Colonic mucosa (tissue), 4 donors: ENCODE measurements around the gene TMEM131. TPM values are rescaled to one million over a fixed set of nuclear protein-coding genes. Genes with fewer than 3 reads are reported as not detected.

Experiments used
- DNase-seq: peaks from one replicate; pipeline ENCODE4 v3.0.0-alpha.2; 2020
- H3K27ac ChIP-seq: fragments of 200-600 bp; one replicate; pipeline ENCODE4 v1.8.0; 2021
- H3K27me3 ChIP-seq: fragments of 200-600 bp; one replicate; pipeline ENCODE4 v1.8.0; 2021
- H3K36me3 ChIP-seq: fragments of 200-600 bp; one replicate; pipeline ENCODE4 v1.8.0; 2021
- H3K4me1 ChIP-seq: fragments of 200-600 bp; one replicate; pipeline ENCODE4 v1.8.0; 2021; ENCODE audit warnings: mild to moderate bottlenecking
- H3K4me3 ChIP-seq: fragments of 200-600 bp; one replicate; pipeline ENCODE4 v1.8.0; 2021
- H3K9ac ChIP-seq, 2 donors: one replicate each; pipeline ENCODE4 v1.7.0; 2013; ENCODE audit warnings: control low read depth in 2 of 2, low read depth in 2 of 2, low read length in 2 of 2
- H3K9me3 ChIP-seq: fragments of 200-600 bp; one replicate; pipeline ENCODE4 v1.8.0; 2021
- CTCF ChIP-seq: fragments of 200-600 bp; IDR thresholded peaks from one replicate; pipeline ENCODE4 v1.8.0; 2022; ENCODE audit warnings: antibody characterized with exemption, mild to moderate bottlenecking
- intact Hi-C: fragments of 100-400 bp; cut with DNase I; formaldehyde crosslinking; loops from one replicate; pipeline ENCODE4 v1.14.1; 2022
- total RNA-seq, 2 donors: library from RNA; stranded (reverse); fragmentation: NEBNext Ultra II Directional in 1 of 2; extraction: Animal tissue kit (Norgen Biotek cat#: 25700) in 1 of 2; gene quantifications; one replicate each; pipeline ENCODE4 v1.2.1, GENCODE V29; 2021
- donor health status: healthy.
- donor health status: DM: no; HTN: no; CAD: no.
- donor health status: DM: no; HTN: no; CAD: no.

The TMEM131 gene
- total RNA-seq, 2 donors from 2014 or later: 52.4 to 60.8 TPM

- Histone ChIP-seq H3K9me3 (no peaks in the 10 kb centered on the region), H3K36me3 (no peaks in the 10 kb centered on the region), H3K4me1 (no peaks in the 10 kb centered on the region), H3K27me3 (no peaks in the 10 kb centered on the region), H3K4me3 (no peak overlapping the region), H3K27ac (peak overlapping the region; percentile 75), H3K9ac (peak overlapping the region in 1 of 2 donors; percentile 44)
- peak; percentile 68 for DNase-seq
- TF ChIP-seq CTCF: no peak
- intact Hi-C loops: no loop called here
These were observed 21.3 kb upstream of the TMEM131 start for GRCh38 chr2:98016908-98017670.

- Histone ChIP-seq H3K4me1 (no peaks in the 10 kb centered on the region), H3K4me3 (no peak overlapping the region), H3K27ac (no peak overlapping the region), H3K9ac (no peak overlapping the region), H3K27me3 (no peaks in the 10 kb centered on the region), H3K36me3 (no peaks in the 10 kb centered on the region), H3K9me3 (no peaks in the 10 kb centered on the region)
- intact Hi-C loops: no loop called here
- DNase-seq: no peak
- TF ChIP-seq CTCF: no peak
These were observed 19.9 kb upstream of the TMEM131 start for GRCh38 chr2:98015671-98016070.

- Histone ChIP-seq H3K36me3 (no peaks in the 10 kb centered on the region), H3K9ac (no peak overlapping the region), H3K27me3 (no peaks in the 10 kb centered on the region), H3K27ac (no peak overlapping the region), H3K4me3 (no peak overlapping the region), H3K4me1 (no peaks in the 10 kb centered on the region), H3K9me3 (no peaks in the 10 kb centered on the region)
- intact Hi-C loops: no loop called here
- DNase-seq: peak; percentile 10
- TF ChIP-seq CTCF: no peak
These were observed 18.6 kb upstream of the TMEM131 start for GRCh38 chr2:98014379-98014778.

GRCh38 chr2:98013407-98014042 is 17.8 kb upstream of the TMEM131 start:
- no peak overlapping the region for H3K27ac ChIP-seq
- H3K9me3 ChIP-seq: no peaks in the 10 kb centered on the region
- no peaks in the 10 kb centered on the region for H3K36me3 ChIP-seq
- no peak overlapping the region for H3K4me3 ChIP-seq
- H3K27me3 ChIP-seq: no peaks in the 10 kb centered on the region
- no peak for TF ChIP-seq CTCF
- no peak overlapping the region for H3K9ac ChIP-seq
- intact Hi-C loops: no loop called here
- DNase-seq: no peak
- H3K4me1 ChIP-seq: no peaks in the 10 kb centered on the region

GRCh38 chr2:98012561-98012991 is 16.8 kb upstream of the TMEM131 start:
- Histone ChIP-seq H3K9ac (no peak overlapping the region), H3K4me3 (no peak overlapping the region), H3K36me3 (no peaks in the 10 kb centered on the region), H3K27ac (no peak overlapping the region), H3K27me3 (no peaks in the 10 kb centered on the region), H3K9me3 (no peaks in the 10 kb centered on the region), H3K4me1 (no peaks in the 10 kb centered on the region)
- intact Hi-C loops: no loop called here
- no peak for DNase-seq
- no peak for TF ChIP-seq CTCF
